ENCODE data around the gene CPLX4.

- no peak for TF ChIP-seq CTCF (IDR thresholded peaks at IDR 0.05)
- no peak for TF ChIP-seq EZH2 (IDR thresholded peaks at IDR 0.05)
These were observed 34.7 kb upstream of the CPLX4 start for GRCh38 chr18:59353079-59353680.
